HG02870 (cell line): ENCODE results near the gene SLC5A5.

Experiments
- ATAC-seq: cut with Tn5 transposase; IDR thresholded peaks from one replicate; pipeline ENCODE4 v1.9.1; 2021; ENCODE audit warnings: mild to moderate bottlenecking, moderate library complexity; ENCODE audit not compliant: unreplicated experiment

SLC5A5 gene

GRCh38 chr19:17846146-17846545 is 25.6 kb upstream of the SLC5A5 start:
- ATAC-seq, result no peak

DNA sequence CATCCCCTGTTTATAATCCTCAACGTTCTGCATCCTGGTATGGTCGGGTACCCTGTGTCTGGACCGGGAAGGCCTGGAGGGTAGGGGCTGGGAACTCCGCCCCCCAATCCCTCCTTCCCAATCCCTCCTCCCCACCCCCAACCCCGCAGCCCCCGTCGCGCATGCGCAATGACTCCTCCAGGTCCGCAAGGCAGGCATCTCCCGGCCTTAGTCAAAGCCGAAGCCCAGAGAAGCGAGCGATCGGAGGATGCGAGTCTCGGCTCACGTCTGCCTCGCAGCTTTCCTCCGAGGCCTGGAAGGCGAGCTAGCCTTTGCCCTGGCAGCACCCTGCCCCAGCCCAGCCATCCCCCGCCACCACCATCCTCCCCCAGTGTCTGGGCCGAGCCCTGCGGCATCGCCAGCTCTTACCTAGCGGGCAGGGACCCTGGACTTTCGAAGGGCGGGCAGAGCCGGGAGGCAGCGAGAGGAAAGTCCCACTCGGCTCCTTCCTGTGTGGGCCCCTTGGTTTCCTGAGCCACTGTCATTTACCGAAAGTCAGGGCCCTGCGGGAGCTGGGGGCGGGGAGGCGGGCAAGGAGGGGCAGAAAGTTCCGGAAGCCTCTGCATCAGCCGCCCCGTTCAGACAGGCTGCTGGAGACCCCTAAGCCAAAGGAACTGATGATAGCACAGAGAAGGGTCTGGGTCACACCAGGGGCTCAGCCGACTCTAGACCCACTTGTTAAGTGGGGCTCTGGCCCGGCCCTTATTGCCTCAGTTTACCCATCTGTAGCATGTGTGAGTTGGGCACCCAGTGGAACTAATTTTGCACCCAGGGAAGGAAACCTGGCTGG is 24.0 kb upstream of the SLC5A5 start, which contains the start of gene JAK3:
Gene JAK3 (minus strand): TSS at position 445 of the 829 bp plus-strand sequence. CDS start 3,565 bp downstream, outside the sequence.
- no peak for ATAC-seq

DNA sequence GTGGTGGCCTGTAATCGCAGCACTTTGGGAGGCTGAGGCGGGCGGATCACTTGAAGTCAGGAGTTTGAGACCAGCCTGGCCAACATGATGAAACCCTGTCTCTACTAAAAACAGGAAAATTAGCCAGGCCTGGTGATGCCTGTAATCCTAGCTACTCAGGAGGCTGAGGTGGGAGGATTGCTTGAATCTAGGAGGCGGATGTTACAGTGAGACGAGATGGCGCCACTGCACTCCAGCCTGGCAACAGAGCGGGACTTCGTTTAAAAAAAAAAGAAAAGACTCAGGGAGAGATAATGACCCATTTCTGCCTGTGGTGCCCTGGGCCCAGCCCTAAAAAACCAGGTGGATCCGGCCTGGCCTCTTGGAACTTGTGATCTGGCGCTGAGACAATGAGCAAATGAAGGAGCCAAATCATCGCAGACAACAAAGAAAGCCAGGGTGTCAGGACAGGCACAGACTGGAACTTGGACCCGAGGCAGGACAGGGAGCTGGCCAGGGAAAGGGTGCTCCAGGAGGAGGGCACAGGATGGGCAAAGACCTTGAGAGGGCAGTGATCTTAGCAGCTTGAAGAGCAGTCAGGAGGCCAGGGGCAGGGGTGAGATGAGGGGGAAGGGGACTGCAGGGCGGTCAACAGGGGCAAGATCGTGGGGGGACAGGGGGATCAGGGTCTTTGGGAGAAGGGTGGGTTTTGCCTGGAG is 23.0 kb upstream of the SLC5A5 start:
- ATAC-seq, result no peak

- ATAC-seq, result no peak
These were observed 17.7 kb upstream of the SLC5A5 start for GRCh38 chr19:17854061-17854460.

DNA sequence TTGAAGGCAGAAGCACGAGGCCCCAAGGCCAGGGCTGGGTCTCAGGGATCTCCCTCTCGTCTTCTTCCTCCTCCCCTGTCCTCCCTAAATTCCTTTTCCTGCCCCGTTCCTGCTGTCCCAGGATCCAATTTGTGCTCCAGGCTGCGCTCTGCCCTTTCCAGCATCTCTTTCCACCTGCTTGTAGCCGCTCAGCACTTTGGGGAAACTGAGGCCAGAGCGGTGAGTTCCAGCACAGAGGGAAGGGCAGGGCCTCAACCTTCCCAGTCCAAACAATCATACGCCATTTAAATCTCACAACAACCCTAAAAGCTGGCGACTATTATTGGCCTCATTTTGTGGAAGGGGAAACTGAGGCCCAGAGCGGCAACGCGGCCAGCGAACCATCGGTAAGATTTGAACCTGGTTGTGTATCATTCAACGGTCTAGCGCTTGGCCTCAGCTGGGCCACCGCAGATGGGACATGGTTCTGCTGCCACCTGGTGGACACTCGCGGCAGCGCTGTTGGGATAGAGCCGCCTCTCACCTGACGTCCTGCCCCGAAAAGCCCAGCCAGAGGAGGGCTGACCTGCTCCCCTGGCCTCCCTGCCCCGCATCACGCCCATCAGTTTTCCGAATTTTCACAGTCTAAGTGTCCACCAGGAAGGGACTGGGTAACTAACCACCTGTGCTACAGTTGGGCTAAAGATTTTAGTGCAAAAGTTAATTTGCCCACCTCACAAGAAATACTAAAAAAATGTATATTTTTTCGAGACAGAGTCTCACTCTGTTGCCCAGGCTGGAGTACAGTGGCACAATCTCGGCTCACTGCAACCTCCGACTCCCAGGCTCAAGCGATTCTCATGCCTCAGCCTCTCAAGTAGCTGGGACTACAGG is 16.2 kb upstream of the SLC5A5 start:
- no peak for ATAC-seq

DNA sequence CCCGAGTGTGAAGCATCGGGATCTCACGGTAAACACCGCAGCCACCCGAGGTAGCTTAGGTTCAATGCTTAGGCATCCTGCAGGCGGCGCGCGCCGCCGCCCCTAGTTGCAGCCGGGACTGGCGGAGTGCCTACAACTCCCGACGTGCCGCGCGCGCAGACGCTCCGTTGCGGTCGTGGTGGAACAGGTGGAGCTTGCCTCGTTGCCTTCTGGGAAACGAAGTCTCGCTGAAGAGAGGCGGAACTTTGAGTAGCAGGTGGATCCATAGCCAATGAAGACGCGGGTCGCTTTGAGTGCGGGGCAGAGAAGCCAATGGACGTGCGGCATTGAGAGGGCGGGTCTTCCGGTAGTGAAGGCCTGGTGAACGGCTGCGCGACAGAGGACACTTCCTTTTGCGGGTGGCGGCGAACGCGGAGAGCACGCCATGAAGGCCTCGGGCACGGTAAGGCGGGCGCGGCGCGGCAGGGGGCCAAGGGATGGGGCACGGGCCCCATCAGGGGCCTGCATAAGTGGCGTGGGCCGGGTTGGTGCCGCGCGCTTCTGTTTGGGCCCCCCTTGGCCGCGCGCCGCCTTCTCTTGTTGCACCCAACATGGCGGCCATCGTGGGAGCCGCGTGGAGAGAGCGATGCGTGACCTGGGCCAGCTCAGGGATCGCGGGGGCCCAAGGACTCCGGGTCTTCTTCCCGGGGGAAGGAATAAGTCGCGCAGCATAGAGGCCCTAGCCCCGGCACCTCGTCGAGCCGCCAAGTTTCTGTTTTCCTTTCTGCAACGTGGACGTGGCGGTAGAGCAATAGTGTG is 12.0 kb upstream of the SLC5A5 start, which contains the start of gene RPL18A:
Gene RPL18A (plus strand): TSS at position 378 of the 798 bp plus-strand sequence. CDS start 47 bp downstream, at position 425.
- ATAC-seq, result peak; percentile 93

DNA sequence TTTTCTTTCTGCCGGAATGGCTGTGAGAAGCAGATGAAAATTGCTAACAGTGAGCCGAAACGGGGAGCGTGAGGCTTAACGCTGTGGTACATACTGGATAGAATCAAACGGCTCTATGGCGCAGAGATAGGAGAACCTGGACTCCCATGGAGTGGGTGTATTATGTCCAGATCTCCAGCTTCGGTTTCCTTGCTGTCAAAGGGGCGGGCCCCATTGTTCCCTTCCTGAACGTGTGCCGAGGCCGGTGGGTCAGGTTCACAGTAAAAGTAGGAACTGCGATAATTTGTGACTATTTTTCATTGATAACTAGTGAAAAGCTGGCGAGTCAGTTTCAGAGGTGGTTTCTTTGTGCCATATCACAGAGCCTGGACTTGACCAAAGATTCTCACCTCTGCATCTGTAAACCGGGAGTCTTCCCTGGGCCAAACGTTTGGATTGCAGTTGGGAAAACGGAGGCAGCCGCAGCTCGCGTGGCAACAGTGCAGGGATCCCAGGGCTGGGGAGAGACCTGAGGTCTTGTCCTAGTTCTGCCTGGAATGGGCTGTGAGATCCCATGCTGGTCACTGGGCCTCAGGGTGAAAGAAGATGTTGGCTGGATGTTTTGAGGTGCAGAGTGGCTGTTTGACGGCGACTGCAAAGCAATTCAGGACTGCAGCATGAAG is 11.3 kb upstream of the SLC5A5 start:
- no peak for ATAC-seq

DNA sequence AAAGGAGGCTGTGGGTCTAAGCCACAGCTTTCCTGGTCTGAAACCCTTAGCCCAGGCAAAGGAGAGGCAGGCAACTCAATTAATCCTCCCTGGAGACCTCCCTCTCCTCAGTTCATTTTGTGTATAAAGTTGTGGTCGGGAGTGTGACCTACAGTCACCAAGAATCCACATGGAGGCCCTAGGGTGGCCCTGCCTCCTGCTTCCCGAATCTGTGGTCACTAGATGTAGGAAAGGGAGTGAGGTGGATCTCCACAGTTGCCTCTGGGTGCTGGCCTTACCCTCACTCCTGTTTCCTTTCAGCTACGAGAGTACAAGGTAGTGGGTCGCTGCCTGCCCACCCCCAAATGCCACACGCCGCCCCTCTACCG is 10.8 kb upstream of the SLC5A5 start:
- no peak for ATAC-seq

- no peak for ATAC-seq
These were observed 10.0 kb upstream of the SLC5A5 start for GRCh38 chr19:17861542-17862402.

DNA sequence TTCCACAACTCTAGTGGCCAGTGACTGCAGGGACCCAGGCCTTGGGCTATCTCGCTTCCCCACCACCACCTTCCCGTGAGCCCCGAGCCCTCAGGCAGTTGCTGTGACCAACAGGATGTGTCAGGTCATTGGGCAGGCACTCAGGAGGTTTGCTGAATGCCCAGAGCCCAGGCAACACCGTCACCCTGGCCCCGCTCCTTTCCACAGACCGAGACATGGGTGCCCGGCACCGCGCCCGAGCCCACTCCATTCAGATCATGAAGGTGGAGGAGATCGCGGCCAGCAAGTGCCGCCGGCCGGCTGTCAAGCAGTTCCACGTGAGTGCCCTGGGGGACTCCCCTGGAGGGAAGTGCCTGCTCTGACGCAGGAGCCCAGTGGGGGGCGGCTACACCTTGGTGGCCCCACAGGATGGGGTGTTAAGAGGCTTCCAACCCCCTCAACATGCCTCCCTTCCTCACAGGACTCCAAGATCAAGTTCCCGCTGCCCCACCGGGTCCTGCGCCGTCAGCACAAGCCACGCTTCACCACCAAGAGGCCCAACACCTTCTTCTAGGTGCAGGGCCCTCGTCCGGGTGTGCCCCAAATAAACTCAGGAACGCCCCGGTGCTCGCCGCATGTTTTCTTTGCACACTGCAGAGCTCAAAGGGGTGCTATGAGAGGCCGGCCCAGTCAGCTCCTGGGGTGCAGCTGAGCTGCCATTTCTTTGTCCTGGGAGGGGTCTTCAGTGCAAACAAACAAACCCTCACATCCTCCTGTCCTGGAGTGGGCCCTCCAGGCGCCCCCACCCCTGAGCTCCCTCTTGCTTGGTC is 8.8 kb upstream of the SLC5A5 start:
- ATAC-seq, result no peak

DNA sequence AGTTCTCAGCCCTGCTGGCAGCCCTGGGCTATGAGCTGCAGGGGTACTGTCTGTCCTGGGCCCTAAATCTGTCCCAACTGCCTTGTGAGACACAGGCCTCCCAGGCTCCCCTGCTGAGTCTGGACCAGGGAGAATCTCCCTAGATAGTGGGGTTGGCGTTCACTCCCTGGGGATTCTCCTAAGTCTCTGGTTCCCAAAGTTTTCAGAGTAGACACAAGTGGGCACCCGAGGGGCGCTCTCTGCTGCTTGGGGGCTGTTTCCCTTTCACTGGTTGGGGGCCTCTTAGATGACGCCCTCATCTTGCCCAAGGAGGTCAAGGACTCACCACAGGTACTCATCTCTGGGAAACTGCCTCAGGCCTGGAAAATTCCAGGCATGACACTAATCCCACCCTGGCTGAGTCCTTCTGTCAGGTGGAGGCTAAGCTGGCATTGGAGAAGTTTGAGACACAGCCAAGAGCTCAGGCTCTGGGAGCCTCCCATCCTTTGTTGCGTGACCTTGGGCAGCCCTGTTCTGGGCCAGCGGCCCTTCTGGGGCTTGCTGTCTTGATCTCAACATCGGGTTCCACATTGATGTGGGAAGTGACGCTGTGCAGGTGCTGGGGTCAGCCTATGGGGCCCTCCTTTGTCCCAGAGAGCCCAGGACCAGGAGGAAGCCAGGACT is 8.1 kb upstream of the SLC5A5 start:
- no peak for ATAC-seq

GRCh38 chr19:17865364-17866311 is 6.1 kb upstream of the SLC5A5 start:
- no peak for ATAC-seq

DNA sequence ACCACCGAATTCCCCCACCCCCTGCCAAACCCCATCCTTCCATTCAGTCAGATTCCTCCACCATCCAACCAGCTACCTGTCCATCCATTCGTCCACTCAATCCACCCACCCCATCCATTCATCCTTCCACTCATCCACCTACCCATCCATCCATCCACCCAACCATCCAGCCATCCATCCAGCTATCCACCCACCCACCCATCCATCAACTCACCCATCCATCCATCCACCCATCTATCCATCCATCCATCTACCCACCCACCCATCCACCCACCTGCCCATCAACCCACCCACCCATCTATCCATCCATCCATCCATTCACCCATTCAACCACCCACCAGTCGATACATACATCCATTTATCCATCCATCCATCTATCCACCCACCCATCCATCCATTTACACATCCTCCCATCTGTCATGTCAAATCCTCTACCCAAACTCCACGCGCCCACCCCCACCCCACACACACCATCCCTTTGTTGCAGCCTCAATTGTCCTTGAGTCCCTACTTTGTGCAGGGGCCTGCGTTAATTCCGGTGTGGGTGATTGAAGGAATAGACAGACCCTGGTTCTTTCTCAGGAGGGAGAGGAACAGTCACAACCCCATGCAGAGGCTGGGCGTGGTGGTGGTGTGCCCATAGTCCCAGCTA is 5.3 kb upstream of the SLC5A5 start:
- no peak for ATAC-seq

- no peak for ATAC-seq
These were observed 4.7 kb upstream of the SLC5A5 start for GRCh38 chr19:17866964-17867486.

DNA sequence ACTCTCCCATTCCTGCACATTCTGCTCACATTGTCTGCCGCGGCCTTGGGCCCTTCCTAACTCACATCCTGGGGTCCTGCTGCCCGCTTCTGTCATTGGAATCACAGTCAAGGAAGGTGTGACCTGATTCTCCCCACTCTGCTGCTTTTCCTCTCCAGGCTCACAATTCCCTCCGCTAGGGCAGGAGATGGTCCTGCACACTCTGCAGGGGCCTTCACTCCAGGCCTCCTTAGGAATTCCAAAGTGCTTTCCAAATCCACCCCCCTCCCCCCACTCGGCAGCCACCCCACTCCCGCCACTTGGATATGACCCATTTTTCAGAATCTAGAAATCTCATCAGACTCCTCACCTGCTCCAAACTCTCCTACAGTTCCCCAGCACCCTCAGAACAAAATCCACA is 3.1 kb upstream of the SLC5A5 start:
- ATAC-seq, result no peak
